ENCODE data around the gene EHD4. TPM values are rescaled to one million over a fixed set of nuclear protein-coding genes. Genes with fewer than 3 reads are reported as not detected.

Gene EHD4
- polyA plus RNA-seq, 3 donors, result 12.8 to 16.0 (median 14.2) TPM

- Mint-ChIP-seq H3K27me3 (ENCODE audit: low read depth in 3 of 3) (peaks cover 0 to 7% (median 2%) of the 10 kb centered on the region in 3 donors), H3K27ac (peak within 1 kb of the TSS in 2 of 7 donors; percentile 21 to 35), H3K4me1 (no peaks in the 10 kb centered on the region), H3K9me3 (peaks cover 4 to 16% (median 11%) of the 10 kb centered on the region in 7 donors), H3K36me3 (no peaks in the 10 kb centered on the region), H3K4me3 (no peak within 1 kb of the TSS)
- peaks cover 0 to 9% of the 10 kb centered on the region in 2 donors for H3K9me3 ChIP-seq (replicated peaks in 1 of 2; ENCODE audit: control insufficient read depth in 1 of 2, insufficient read depth in 1 of 2, low read length in 2 of 2)
- TF ChIP-seq CTCF (IDR thresholded peaks at IDR 0.05), result no peak
- H3K4me1 ChIP-seq (ENCODE audit: control insufficient read depth in 1 of 2, insufficient read depth in 2 of 2, low read length in 2 of 2), result no peaks in the 10 kb centered on the region
- H3K9ac ChIP-seq (ENCODE audit: insufficient read depth, low read length, poor library complexity, severe bottlenecking), result no peak within 1 kb of the TSS
- 96% methylated on average over 4 of the region's 5 CpGs for WGBS (ENCODE audit: insufficient coverage)
- no peak within 1 kb of the TSS for H3K4me2 ChIP-seq (replicated peaks; ENCODE audit: extremely low read depth, low read length, poor library complexity, severe bottlenecking)
- no peak within 1 kb of the TSS for H3K4me3 ChIP-seq (replicated peaks in 1 of 3; ENCODE audit: low read depth in 2 of 3, low read length in 3 of 3)
- H3K79me2 ChIP-seq (ENCODE audit: insufficient read depth, low read length), result no peaks in the 10 kb centered on the region
- no peaks in the 10 kb centered on the region for H3K27me3 ChIP-seq (ENCODE audit: control insufficient read depth in 2 of 2, insufficient read depth in 2 of 2, low read length in 2 of 2)
- DNase-seq, result no peak
- H3K27ac ChIP-seq (ENCODE audit: low read depth in 1 of 2, low read length in 2 of 2), result no peak within 1 kb of the TSS
- H2AFZ ChIP-seq (ENCODE audit: insufficient read depth, low read depth, low read length, poor library complexity, severe bottlenecking), result no peak within 1 kb of the TSS
- H4K20me1 ChIP-seq (ENCODE audit: insufficient read depth, low read length), result no peaks in the 10 kb centered on the region
- no peaks in the 10 kb centered on the region for H3K36me3 ChIP-seq (replicated peaks in 1 of 2; ENCODE audit: control insufficient read depth in 1 of 2, insufficient read depth in 2 of 2, low read length in 2 of 2)
- intact Hi-C loops (cut with micrococcal nuclease), result no loop called here
Measured at GRCh38 chr15:42020713-42021273, 48.4 kb upstream of the EHD4 start, which contains the start of gene PLA2G4E. PLA2G4E (minus strand) TSS chr15:42021042; CDS start chr15:42021030, 12 bp downstream.

- Mint-ChIP-seq H3K4me1 (no peaks in the 10 kb centered on the region), H3K27me3 (ENCODE audit: low read depth in 3 of 3) (peaks cover 0 to 9% (median 5%) of the 10 kb centered on the region in 3 donors), H3K36me3 (no peaks in the 10 kb centered on the region), H3K9me3 (peaks cover 0 to 12% (median 11%) of the 10 kb centered on the region in 7 donors), H3K4me3 (no peak overlapping the region), H3K27ac (no peak overlapping the region)
- peaks cover 0 to 9% of the 10 kb centered on the region in 2 donors for H3K9me3 ChIP-seq (replicated peaks in 1 of 2; ENCODE audit: control insufficient read depth in 1 of 2, insufficient read depth in 1 of 2, low read length in 2 of 2)
- no peaks in the 10 kb centered on the region for H3K4me1 ChIP-seq (ENCODE audit: control insufficient read depth in 1 of 2, insufficient read depth in 2 of 2, low read length in 2 of 2)
- H2AFZ ChIP-seq (ENCODE audit: insufficient read depth, low read depth, low read length, poor library complexity, severe bottlenecking), result no peak overlapping the region
- H3K36me3 ChIP-seq (replicated peaks in 1 of 2; ENCODE audit: control insufficient read depth in 1 of 2, insufficient read depth in 2 of 2, low read length in 2 of 2), result no peaks in the 10 kb centered on the region
- intact Hi-C loops (cut with micrococcal nuclease), result no loop called here
- no peak overlapping the region for H3K27ac ChIP-seq (ENCODE audit: low read depth in 1 of 2, low read length in 2 of 2)
- no peak overlapping the region for H3K9ac ChIP-seq (ENCODE audit: insufficient read depth, low read length, poor library complexity, severe bottlenecking)
- H3K27me3 ChIP-seq (ENCODE audit: control insufficient read depth in 2 of 2, insufficient read depth in 2 of 2, low read length in 2 of 2), result no peaks in the 10 kb centered on the region
- no peak for DNase-seq
- 88% methylated on average over 5 of the region's 6 CpGs for WGBS (ENCODE audit: insufficient coverage)
- no peak overlapping the region for H3K4me2 ChIP-seq (replicated peaks; ENCODE audit: extremely low read depth, low read length, poor library complexity, severe bottlenecking)
- H3K79me2 ChIP-seq (ENCODE audit: insufficient read depth, low read length), result no peaks in the 10 kb centered on the region
- H3K4me3 ChIP-seq (replicated peaks in 1 of 3; ENCODE audit: low read depth in 2 of 3, low read length in 3 of 3), result no peak overlapping the region
- no peak for TF ChIP-seq CTCF (IDR thresholded peaks at IDR 0.05)
- no peaks in the 10 kb centered on the region for H4K20me1 ChIP-seq (ENCODE audit: insufficient read depth, low read length)
Measured at GRCh38 chr15:42018306-42019224, 46.2 kb upstream of the EHD4 start.

Data from CD14-positive monocyte (primary cell).